Endothelial cell of umbilical vein (primary cell): ENCODE measurements around the gene TMEFF1. TPM values are rescaled to one million over a fixed set of nuclear protein-coding genes. Genes with fewer than 3 reads are reported as not detected.

Experiments used
- BruUV-seq: library from RNA; stranded (reverse); fragments of 400-500 nt; replicated peaks from 2 replicates; lab custom pipeline; 2021; lab: Mats Ljungman, UMichigan
- CTCF ChIA-PET: fragments of 300-600, 350-600 bp; sonication (Branson Sonifier 250); formaldehyde crosslinking; loops from one replicate; lab custom pipeline; 2021; ENCODE audit warnings: antibody characterized with exemption, inconsistent platforms; lab: Charles Lee
- POLR2A ChIA-PET: fragments of 300-600, 350-600 bp; sonication (Branson Sonifier 250); formaldehyde crosslinking; loops from one replicate; lab custom pipeline; 2021; ENCODE audit warnings: antibody characterized with exemption, inconsistent platforms; lab: Charles Lee
- DNase-seq: peaks from one replicate; pipeline ENCODE4 v3.0.0-alpha.2; 2011; ENCODE audit warnings: low read depth, low spot score
- FAIRE-seq: peaks from 2 replicates; lab custom pipeline; 2011; peaks lifted over from hg19 to GRCh38; lab: Jason Lieb, UNC
- H2AFZ ChIP-seq: 2 replicates; pipeline ENCODE4 v1.6.0; 2012; ENCODE audit warnings: low read depth, low read length, control low read depth, inconsistent platforms
- H3K27ac ChIP-seq: 2 replicates; pipeline ENCODE4 v1.5.1; 2011; ENCODE audit warnings: low read depth, mild to moderate bottlenecking, control low read depth, low read length, moderate library complexity; ENCODE audit not compliant: insufficient read depth
- H3K27me3 ChIP-seq, 2 experiments: 2 replicates each; pipeline versions ENCODE4 v1.6.0 to v1.6.1; 2011; ENCODE audit warnings: low read length in 2 of 2, mixed read lengths in 1 of 2; ENCODE audit not compliant: control insufficient read depth in 2 of 2, insufficient read depth in 2 of 2
- H3K36me3 ChIP-seq, 2 experiments: 2 replicates in 1 of 2; 3 replicates in 1 of 2; pipeline ENCODE4 v1.5.1; 2011; ENCODE audit warnings: low read length in 2 of 2, mild to moderate bottlenecking in 1 of 2, moderate library complexity in 1 of 2; ENCODE audit not compliant: control insufficient read depth in 2 of 2, insufficient read depth in 2 of 2; ENCODE audit errors: extremely low read depth in 1 of 2
- H3K4me1 ChIP-seq: 3 replicates; pipeline ENCODE4 v1.5.1; 2011; ENCODE audit warnings: mild to moderate bottlenecking, low read length; ENCODE audit not compliant: control insufficient read depth, insufficient read depth; ENCODE audit errors: extremely low read depth
- H3K4me2 ChIP-seq: 2 replicates; pipeline ENCODE4 v1.6.1; 2011; ENCODE audit warnings: low read length, control low read depth, mixed read lengths; ENCODE audit not compliant: insufficient read depth
- H3K4me3 ChIP-seq, 3 experiments: fragments of 200-600 bp in 1 of 3; sonication (generic), shearing (Covaris generic) in 1 of 3; replicated peaks in 1 of 3; 2 replicates each; pipeline ENCODE4 v1.5.1; 2011 to 2016; ENCODE audit warnings: control low read depth in 3 of 3, low read length in 3 of 3, mild to moderate bottlenecking in 2 of 3, inconsistent platforms in 1 of 3, low read depth in 1 of 3, moderate library complexity in 1 of 3; ENCODE audit not compliant: insufficient read depth in 1 of 3
- H3K79me2 ChIP-seq: 2 replicates; pipeline ENCODE4 v1.6.0; 2012; ENCODE audit warnings: low read length, inconsistent platforms; ENCODE audit not compliant: control insufficient read depth, insufficient read depth
- H3K9ac ChIP-seq: replicated peaks from 2 replicates; pipeline ENCODE3; 2011; ENCODE audit warnings: low read length, control low read depth; ENCODE audit not compliant: insufficient read depth; ENCODE audit errors: extremely low read depth
- H3K9me1 ChIP-seq: replicated peaks from 3 replicates; pipeline ENCODE4 v1.6.0; 2011; ENCODE audit warnings: mild to moderate bottlenecking, low read length; ENCODE audit not compliant: control insufficient read depth, insufficient read depth; ENCODE audit errors: extremely low read depth
- H3K9me3 ChIP-seq: replicated peaks from 2 replicates; pipeline ENCODE4 v1.5.1; 2012; ENCODE audit warnings: low read length, inconsistent platforms; ENCODE audit not compliant: control insufficient read depth, insufficient read depth
- H4K20me1 ChIP-seq: replicated peaks from 2 replicates; pipeline ENCODE3; 2011; ENCODE audit warnings: mild to moderate bottlenecking, low read length; ENCODE audit not compliant: control insufficient read depth, insufficient read depth; ENCODE audit errors: extremely low read depth
- EZH2 ChIP-seq: IDR thresholded peaks from 2 replicates; pipeline ENCODE4 v1.6.1; 2012; ENCODE audit warnings: borderline replicate concordance, low read depth, mild to moderate bottlenecking, moderate library complexity, low read length, inconsistent platforms; ENCODE audit not compliant: severe bottlenecking
- FOS ChIP-seq: IDR thresholded peaks from 2 replicates; pipeline ENCODE4 v1.6.1; 2011; ENCODE audit warnings: mild to moderate bottlenecking, low read length, moderate library complexity, borderline replicate concordance; ENCODE audit not compliant: insufficient read depth
- GATA2 ChIP-seq: IDR thresholded peaks from 2 replicates; pipeline ENCODE4 v1.7.0; 2011; ENCODE audit warnings: low read depth, mild to moderate bottlenecking, moderate library complexity, mixed read lengths, low read length; ENCODE audit not compliant: insufficient read length, insufficient read depth
- JUN ChIP-seq: IDR thresholded peaks from 2 replicates; pipeline ENCODE4 v1.6.1; 2011; ENCODE audit warnings: borderline replicate concordance, low read depth; ENCODE audit not compliant: insufficient read length, insufficient read depth
- MAX ChIP-seq: IDR thresholded peaks from 2 replicates; pipeline ENCODE4 v1.6.1; 2011; ENCODE audit not compliant: insufficient read depth, insufficient read length
- MYC ChIP-seq: IDR thresholded peaks from one replicate; pipeline ENCODE4 v1.6.1; 2011; ENCODE audit warnings: mild to moderate bottlenecking, low read depth, low read length
- POLR2A ChIP-seq: IDR thresholded peaks from 2 replicates; pipeline ENCODE4 v1.6.1; 2012; ENCODE audit warnings: low read depth, mild to moderate bottlenecking, control low read depth, low read length
- POLR2AphosphoS5 ChIP-seq: IDR thresholded peaks from 2 replicates; pipeline ENCODE4 v1.6.1; 2012; ENCODE audit warnings: low read depth, mild to moderate bottlenecking, control low read depth, low read length, moderate library complexity; ENCODE audit not compliant: insufficient read depth
- dilution Hi-C: fragments of 300-500 bp; cut with MboI; formaldehyde crosslinking; loops from one replicate; pipeline ENCODE4 v1.15.0; 2019; ENCODE audit warnings: low sequenced_read_pairs; ENCODE audit not compliant: extremely low pct_ligation_motif_present
- intact Hi-C: fragments of 100-400 bp; cut with micrococcal nuclease; formaldehyde crosslinking; loops from one replicate; pipeline ENCODE4 v1.10.0; 2022
- polyA plus RNA-seq, 4 experiments: library from polyadenylated mRNA; depleted of rRNA in 3 of 4; stranded (reverse) in 3 of 4; unstranded in 1 of 4; fragments of >200 nt; gene quantifications; 2 replicates each; pipeline versions ENCODE4 v1.2.1 to v1.2.3, GENCODE V29; 2011 to 2012; ENCODE audit warnings: missing spikeins in 1 of 4
- total RNA-seq: library from RNA; stranded (reverse); gene quantifications from 2 replicates; pipeline ENCODE4 v1.2.3, GENCODE V29; 2021

Gene TMEFF1
- total and polyA plus RNA-seq, 2 donors (not counting 3 experiments of a cell fraction or from before 2014, with no cell fraction given) = 3.0 to 14.6 TPM

DNA sequence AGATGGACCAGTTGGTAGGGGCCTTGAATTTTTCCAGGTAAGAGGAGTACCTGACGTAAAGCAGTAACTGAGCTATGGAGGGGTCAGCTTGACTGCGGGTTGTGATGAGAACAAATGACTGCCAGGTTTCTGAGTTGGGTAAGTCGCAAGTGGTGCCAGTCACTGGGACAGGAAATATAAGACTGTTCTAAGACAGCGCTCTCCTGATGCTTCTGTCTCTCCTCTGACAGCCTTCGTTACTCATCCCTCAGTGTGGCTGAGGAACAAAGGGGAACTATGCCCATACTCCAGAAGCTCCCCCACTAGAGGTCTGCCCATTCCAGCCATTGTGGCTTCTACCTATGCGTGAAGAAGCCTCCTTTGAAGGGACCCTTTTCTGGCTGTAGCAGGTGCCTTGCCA is 118.2 kb downstream of the TMEFF1 start:
- Histone ChIP-seq H3K9me3 (no peaks in the 10 kb centered on the region), H4K20me1 (no peaks in the 10 kb centered on the region), H3K4me3 (no peak overlapping the region), H3K4me1 (peaks cover 34% of the 10 kb centered on the region), H3K79me2 (no peaks in the 10 kb centered on the region), H3K27me3 (no peaks in the 10 kb centered on the region), H2AFZ (no peak overlapping the region), H3K36me3 (no peaks in the 10 kb centered on the region), H3K9ac (no peak overlapping the region), H3K4me2 (no peak overlapping the region), H3K9me1 (no peaks in the 10 kb centered on the region), H3K27ac (no peak overlapping the region)
- dilution Hi-C loops = no loop called here
- intact Hi-C loops = no loop called here
- FAIRE-seq = no peak
- ChIA-PET CTCF (interaction anchor here (1.0 to 1.4 kb wide), 4 partner anchors 11 to 1406 kb away, joined by 3 read pairs; partner anchors contain the start of gene TMEFF1), POLR2A (no interaction called here)
- no TSS peak for BruUV-seq
- no peak for DNase-seq
- TF ChIP-seq GATA2 (no peak), MAX (no peak), MYC (no peak), POLR2A (no peak), POLR2AphosphoS5 (no peak), JUN (no peak), FOS (no peak), EZH2 (no peak)
